Activated CD4-positive, CD25-positive, alpha-beta regulatory T cell (primary cell): ENCODE measurements around the gene STK10.
"Not testable (repeated sequence)": the region's sequence is repeated elsewhere in the genome, so short reads cannot be mapped to it uniquely, and the experiment has no call there.

Experiments
- DNase-seq, 4 experiments: peaks; one replicate each; lab custom pipeline; 2025; lab: John Stamatoyannopoulos, UW

The STK10 gene

GRCh38 chr5:172165465-172165864 is 22.6 kb downstream of the STK10 start:
- no peak for DNase-seq

- no peak for DNase-seq
Measured at GRCh38 chr5:172164769-172165212, 23.2 kb downstream of the STK10 start.

GRCh38 chr5:172163346-172163745 is 24.7 kb downstream of the STK10 start:
- no peak for DNase-seq

GRCh38 chr5:172162987-172163343 is 25.1 kb downstream of the STK10 start:
- no peak for DNase-seq

GRCh38 chr5:172162323-172162986 is 25.6 kb downstream of the STK10 start:
- no peak for DNase-seq

- no peak for DNase-seq
Measured at GRCh38 chr5:172160506-172160905, 27.5 kb downstream of the STK10 start.

GRCh38 chr5:172159016-172159415 is 29.0 kb downstream of the STK10 start:
- DNase-seq = no peak

GRCh38 chr5:172156541-172156994 is 31.5 kb downstream of the STK10 start:
- DNase-seq = no peak

- DNase-seq = not testable (repeated sequence)
Measured at GRCh38 chr5:172155101-172155500, 32.9 kb downstream of the STK10 start.

GRCh38 chr5:172153695-172154094 is 34.3 kb downstream of the STK10 start:
- no peak for DNase-seq

GRCh38 chr5:172151661-172152210 is 36.3 kb downstream of the STK10 start:
- no peak for DNase-seq

- DNase-seq = no peak
Measured at GRCh38 chr5:172150514-172151425, 37.3 kb downstream of the STK10 start.

- DNase-seq = not testable (repeated sequence)
Measured at GRCh38 chr5:172149481-172149880, 38.5 kb downstream of the STK10 start.

- DNase-seq = no peak
Measured at GRCh38 chr5:172149073-172149472, 39.0 kb downstream of the STK10 start.

GRCh38 chr5:172148381-172148780 is 39.6 kb downstream of the STK10 start:
- DNase-seq = no peak

GRCh38 chr5:172147857-172148256 is 40.2 kb downstream of the STK10 start:
- no peak for DNase-seq

GRCh38 chr5:172146748-172147092 is 41.3 kb downstream of the STK10 start:
- DNase-seq = no peak

- DNase-seq = no peak
Measured at GRCh38 chr5:172145870-172146747, 41.9 kb downstream of the STK10 start.

GRCh38 chr5:172144931-172145869 is 42.8 kb downstream of the STK10 start:
- no peak for DNase-seq

- DNase-seq = no peak
Measured at GRCh38 chr5:172144291-172144815, 43.7 kb downstream of the STK10 start.

GRCh38 chr5:172143875-172144274 is 44.1 kb downstream of the STK10 start:
- no peak for DNase-seq
